Measurements from ENCODE around the gene OR6K2.
"Not testable (repeated sequence)": the region's sequence is repeated elsewhere in the genome, so short reads cannot be mapped to it uniquely, and the experiment has no call there.

The OR6K2 gene

GRCh38 chr1:158689875-158690274, 10.6 kb downstream of the OR6K2 start:
- Histone ChIP-seq H3K4me1 (ENCODE audit: insufficient read depth, low read length) (no peaks in the 10 kb centered on the region), H3K36me3 (ENCODE audit: insufficient read depth, low read length) (no peaks in the 10 kb centered on the region), H3K9me3 (ENCODE audit: insufficient read depth, low read length, severe bottlenecking) (no peaks in the 10 kb centered on the region), H3K27me3 (ENCODE audit: insufficient read depth, low read length, poor library complexity) (peaks cover 9% of the 10 kb centered on the region), H3K79me2 (ENCODE audit: insufficient read depth, low read length) (no peaks in the 10 kb centered on the region), H3K4me3 (ENCODE audit: low read depth in 1 of 2, low read length in 2 of 2) (no peak overlapping the region), H3K4me2 (ENCODE audit: insufficient read depth, low read length) (no peak overlapping the region), H3K9ac (ENCODE audit: low read depth, low read length) (no peak overlapping the region), H2AFZ (ENCODE audit: low read depth, low read length) (no peak overlapping the region), H3K27ac (ENCODE audit: low read length) (no peak overlapping the region), H4K20me1 (ENCODE audit: insufficient read depth, low read length) (no peaks in the 10 kb centered on the region)
- no peak for DNase-seq
- no peak for TF ChIP-seq EZH2 (IDR thresholded peaks at IDR 0.05; ENCODE audit: borderline replicate concordance, low read depth, low read length, severe bottlenecking)
- TF ChIP-seq CTCF (IDR thresholded peaks at IDR 0.05; ENCODE audit: borderline replicate concordance, extremely low read depth, low read length, poor library complexity, severe bottlenecking): no peak
- no peak for ATAC-seq (ENCODE audit: insufficient read depth, low read depth)

DNA sequence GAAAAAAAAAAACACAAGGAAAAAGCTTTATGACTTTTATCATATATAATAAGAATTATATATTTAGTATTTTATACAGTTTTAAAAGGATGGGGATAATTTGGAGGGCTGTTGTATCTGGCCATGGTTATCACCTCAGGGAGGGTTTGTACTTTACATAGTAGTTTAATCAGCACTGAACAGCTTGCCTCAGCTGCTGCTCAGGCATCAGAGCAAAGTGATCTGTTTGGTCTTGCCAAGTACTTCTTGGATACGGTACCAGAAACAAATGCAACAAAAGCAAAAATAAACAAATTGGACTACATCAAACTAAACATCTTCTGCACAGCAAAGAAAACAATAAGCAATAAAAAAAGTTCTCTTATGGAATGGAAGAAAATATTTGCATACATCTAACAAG, 11.3 kb downstream of the OR6K2 start:
- no peak overlapping the region for H3K27ac ChIP-seq (ENCODE audit: low read length)
- peaks cover 6% of the 10 kb centered on the region for H3K27me3 ChIP-seq (ENCODE audit: insufficient read depth, low read length, poor library complexity)
- DNase-seq: no peak
- H3K4me1 ChIP-seq (ENCODE audit: insufficient read depth, low read length): no peaks in the 10 kb centered on the region
- no peaks in the 10 kb centered on the region for H3K79me2 ChIP-seq (ENCODE audit: insufficient read depth, low read length)
- no peak for ATAC-seq (ENCODE audit: insufficient read depth, low read depth)
- no peak overlapping the region for H3K4me3 ChIP-seq (ENCODE audit: low read depth in 1 of 2, low read length in 2 of 2)
- no peak overlapping the region for H2AFZ ChIP-seq (ENCODE audit: low read depth, low read length)
- H3K36me3 ChIP-seq (ENCODE audit: insufficient read depth, low read length): no peaks in the 10 kb centered on the region
- no peak overlapping the region for H3K4me2 ChIP-seq (ENCODE audit: insufficient read depth, low read length)
- H3K9me3 ChIP-seq (ENCODE audit: insufficient read depth, low read length, severe bottlenecking): no peaks in the 10 kb centered on the region
- no peak for TF ChIP-seq EZH2 (IDR thresholded peaks at IDR 0.05; ENCODE audit: borderline replicate concordance, low read depth, low read length, severe bottlenecking)
- no peak for TF ChIP-seq CTCF (IDR thresholded peaks at IDR 0.05; ENCODE audit: borderline replicate concordance, extremely low read depth, low read length, poor library complexity, severe bottlenecking)
- H4K20me1 ChIP-seq (ENCODE audit: insufficient read depth, low read length): no peaks in the 10 kb centered on the region
- no peak overlapping the region for H3K9ac ChIP-seq (ENCODE audit: low read depth, low read length)

- not testable (repeated sequence) for H3K4me1 ChIP-seq (ENCODE audit: insufficient read depth, low read length); ATAC-seq (ENCODE audit: insufficient read depth, low read depth)
These were observed 12.1 kb downstream of the OR6K2 start for GRCh38 chr1:158688343-158688742.

GRCh38 chr1:158687037-158687436, 13.4 kb downstream of the OR6K2 start:
- H4K20me1 ChIP-seq (ENCODE audit: insufficient read depth, low read length): no peaks in the 10 kb centered on the region
- peaks cover 19% of the 10 kb centered on the region for H3K27me3 ChIP-seq (ENCODE audit: insufficient read depth, low read length, poor library complexity)
- no peak overlapping the region for H3K27ac ChIP-seq (ENCODE audit: low read length)
- ATAC-seq (ENCODE audit: insufficient read depth, low read depth): no peak
- no peaks in the 10 kb centered on the region for H3K9me3 ChIP-seq (ENCODE audit: insufficient read depth, low read length, severe bottlenecking)
- TF ChIP-seq CTCF (IDR thresholded peaks at IDR 0.05; ENCODE audit: borderline replicate concordance, extremely low read depth, low read length, poor library complexity, severe bottlenecking) (no peak), EZH2 (IDR thresholded peaks at IDR 0.05; ENCODE audit: borderline replicate concordance, low read depth, low read length, severe bottlenecking) (no peak)
- no peaks in the 10 kb centered on the region for H3K36me3 ChIP-seq (ENCODE audit: insufficient read depth, low read length)
- no peak overlapping the region for H3K4me3 ChIP-seq (ENCODE audit: low read depth in 1 of 2, low read length in 2 of 2)
- no peak for DNase-seq
- no peaks in the 10 kb centered on the region for H3K79me2 ChIP-seq (ENCODE audit: insufficient read depth, low read length)
- H2AFZ ChIP-seq (ENCODE audit: low read depth, low read length): no peak overlapping the region
- H3K9ac ChIP-seq (ENCODE audit: low read depth, low read length): no peak overlapping the region
- no peaks in the 10 kb centered on the region for H3K4me1 ChIP-seq (ENCODE audit: insufficient read depth, low read length)
- no peak overlapping the region for H3K4me2 ChIP-seq (ENCODE audit: insufficient read depth, low read length)

More at GRCh38 chr1:158688343-158688742, 12.1 kb downstream of the OR6K2 start:
- H3K4me2 ChIP-seq (ENCODE audit: insufficient read depth, low read length); H3K36me3 ChIP-seq (ENCODE audit: insufficient read depth, low read length); H3K9ac ChIP-seq (ENCODE audit: low read depth, low read length); H2AFZ ChIP-seq (ENCODE audit: low read depth, low read length); DNase-seq; H3K27ac ChIP-seq (ENCODE audit: low read length); H4K20me1 ChIP-seq (ENCODE audit: insufficient read depth, low read length); H3K9me3 ChIP-seq (ENCODE audit: insufficient read depth, low read length, severe bottlenecking); H3K4me3 ChIP-seq (ENCODE audit: low read depth in 1 of 2, low read length in 2 of 2); H3K79me2 ChIP-seq (ENCODE audit: insufficient read depth, low read length): not testable (repeated sequence)
- peaks cover 12% of the 10 kb centered on the region for H3K27me3 ChIP-seq (ENCODE audit: insufficient read depth, low read length, poor library complexity)

All from DND-41 (cell line).